ENCODE results near the gene RNF114.
A peak's percentile ranks its signal among the peaks of the same experiment; 100 is the strongest.
"Not testable (repeated sequence)": the region's sequence is repeated elsewhere in the genome, so short reads cannot be mapped to it uniquely, and the experiment has no call there.

The RNF114 gene

GRCh38 chr20:49965781-49966305, 29.6 kb downstream of the RNF114 start:
- no peak for DNase-seq

- DNase-seq: no peak
Observed at GRCh38 chr20:49966861-49967260, 30.7 kb downstream of the RNF114 start.

DNA sequence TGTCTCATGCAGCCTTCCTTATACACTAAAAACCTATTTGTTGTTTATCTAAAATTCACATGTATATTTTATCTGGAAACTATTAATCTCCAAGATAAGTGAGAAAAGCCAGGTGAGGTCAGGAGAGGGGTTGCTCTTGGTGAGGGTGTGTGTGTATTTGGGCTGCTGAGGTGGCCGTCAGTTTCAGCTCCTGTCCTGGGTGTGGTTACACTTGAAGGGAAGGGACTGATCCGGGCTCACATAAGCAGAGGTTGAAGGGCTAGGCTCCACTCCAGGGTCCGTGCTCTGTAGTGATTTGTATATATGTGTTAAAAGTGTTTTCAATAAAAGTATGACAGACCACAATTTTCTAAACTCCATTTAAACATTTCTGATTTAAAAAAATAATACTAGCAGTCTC, 33.0 kb downstream of the RNF114 start:
- no peak for DNase-seq

- no peak for DNase-seq
Observed at GRCh38 chr20:49969946-49970345, 33.7 kb downstream of the RNF114 start.

DNA sequence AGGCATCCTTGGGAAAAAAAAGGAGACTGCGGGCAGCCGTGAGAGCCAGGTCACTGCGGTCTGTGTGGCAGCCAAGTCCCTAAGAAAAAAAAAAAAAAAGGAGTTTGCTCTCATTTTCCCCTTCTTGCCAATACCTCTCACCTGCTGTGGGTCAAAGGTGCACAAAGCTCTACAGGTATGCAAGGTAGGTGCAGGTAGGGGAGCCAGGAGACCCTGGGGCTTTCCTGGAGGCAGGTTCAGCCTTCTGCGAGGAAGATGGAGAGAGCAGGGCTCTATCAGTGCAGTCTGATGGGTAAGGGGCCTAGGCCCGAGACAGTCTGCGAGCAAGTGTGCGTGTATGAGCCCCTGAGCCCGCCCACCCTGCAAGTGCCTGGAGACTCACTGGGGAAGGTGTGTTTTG, 34.3 kb downstream of the RNF114 start:
- DNase-seq: no peak

- DNase-seq: no peak
Observed at GRCh38 chr20:49973981-49974380, 37.8 kb downstream of the RNF114 start.

DNA sequence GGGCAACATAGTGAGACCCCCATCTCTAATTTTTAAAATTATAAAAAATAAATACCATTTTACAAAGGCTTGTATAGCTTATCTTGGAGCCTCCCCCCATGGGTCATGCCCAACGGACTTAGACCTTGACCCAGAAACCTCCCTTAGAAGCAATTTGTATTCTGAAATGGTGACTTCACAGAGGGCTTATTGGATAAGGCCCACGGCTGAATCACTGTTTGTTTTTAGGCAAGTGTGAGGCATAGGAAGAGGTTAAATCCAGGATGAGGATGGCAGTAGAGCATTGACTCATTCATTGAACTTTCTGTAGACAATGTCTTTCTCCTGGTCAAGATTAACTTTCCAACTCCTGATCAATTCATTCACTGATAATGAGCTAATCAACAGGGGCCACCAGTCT, 40.3 kb downstream of the RNF114 start:
- no peak for DNase-seq

DNA sequence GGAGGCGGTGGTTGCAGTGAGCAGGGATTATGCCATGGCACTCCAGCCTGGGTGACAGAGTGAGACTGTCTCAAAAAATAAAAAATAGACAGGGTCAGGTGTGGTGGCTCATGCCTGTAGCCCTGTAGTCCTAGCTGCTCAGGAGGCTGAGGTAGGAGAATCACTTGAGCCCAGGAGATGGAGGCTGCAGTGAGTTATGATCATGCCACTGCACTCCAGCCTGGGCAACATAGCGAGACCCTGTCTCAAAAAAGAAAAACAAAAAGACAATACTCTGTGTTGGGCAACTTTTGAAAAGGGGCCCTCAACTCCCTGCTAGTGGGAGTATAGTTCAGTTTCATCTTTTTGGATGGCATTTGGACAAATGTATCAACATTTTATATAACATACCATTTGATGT, 41.5 kb downstream of the RNF114 start:
- DNase-seq: not testable (repeated sequence)

DNA sequence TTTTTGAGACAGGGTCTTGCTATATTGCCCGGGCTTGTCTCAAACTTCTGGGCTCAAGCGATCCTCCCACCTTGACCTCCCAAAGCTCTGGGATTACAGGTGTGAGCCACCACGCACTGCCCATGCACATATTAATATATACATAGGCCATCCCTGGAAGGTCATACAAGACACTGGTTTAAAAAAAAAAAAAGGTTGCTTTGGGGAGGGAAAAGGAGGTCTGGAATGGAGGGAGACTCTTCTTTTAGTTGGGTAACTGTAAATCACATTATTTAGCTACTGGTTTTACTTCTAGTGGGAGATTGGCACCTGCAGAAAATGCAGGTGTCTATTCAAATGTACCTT, 42.5 kb downstream of the RNF114 start:
- DNase-seq: no peak

DNA sequence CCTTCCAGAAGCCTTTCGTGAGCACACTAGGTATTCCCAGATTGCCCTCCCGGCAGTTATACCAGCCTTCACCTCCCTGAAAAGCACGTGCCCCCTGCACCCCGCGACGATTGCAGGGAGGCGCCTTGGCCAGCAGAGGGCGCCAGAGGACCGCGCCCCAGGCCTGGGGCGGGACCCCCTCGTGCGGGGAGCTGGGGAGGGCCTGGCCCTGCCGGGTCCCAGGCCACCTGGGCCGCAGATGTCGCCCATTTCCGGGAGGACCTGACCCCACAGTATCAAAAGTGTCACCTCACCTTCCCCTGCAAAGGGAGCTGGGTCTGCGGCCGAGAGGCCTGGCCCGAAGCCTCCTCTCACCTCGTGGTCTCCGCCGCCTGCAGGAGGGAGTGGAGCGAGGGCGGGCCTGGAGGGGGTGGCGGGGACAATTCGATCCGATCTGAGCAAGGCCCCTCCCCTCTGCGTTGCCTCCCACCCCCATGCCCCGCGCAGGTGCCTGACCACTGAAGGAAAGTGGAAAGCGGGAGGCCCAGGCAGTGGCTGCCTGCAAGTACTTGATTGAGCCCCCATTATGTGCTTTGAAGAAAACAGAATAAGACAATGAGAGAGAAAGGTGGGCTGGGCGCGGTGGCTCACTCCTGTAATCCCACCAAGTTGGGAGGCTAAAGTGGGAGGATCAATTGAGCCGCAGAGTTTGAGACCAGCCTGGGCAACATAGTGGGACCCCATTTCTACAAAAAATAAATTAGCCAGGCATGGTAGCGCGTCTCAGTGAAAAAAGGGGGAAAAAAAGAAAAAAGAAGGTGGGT, 43.0 kb downstream of the RNF114 start:
- peak; percentile 53 for DNase-seq

GRCh38 chr20:49980140-49981008, 44.2 kb downstream of the RNF114 start:
- no peak for DNase-seq

- no peak for DNase-seq
Observed at GRCh38 chr20:49981218-49982071, 45.2 kb downstream of the RNF114 start.

DNA sequence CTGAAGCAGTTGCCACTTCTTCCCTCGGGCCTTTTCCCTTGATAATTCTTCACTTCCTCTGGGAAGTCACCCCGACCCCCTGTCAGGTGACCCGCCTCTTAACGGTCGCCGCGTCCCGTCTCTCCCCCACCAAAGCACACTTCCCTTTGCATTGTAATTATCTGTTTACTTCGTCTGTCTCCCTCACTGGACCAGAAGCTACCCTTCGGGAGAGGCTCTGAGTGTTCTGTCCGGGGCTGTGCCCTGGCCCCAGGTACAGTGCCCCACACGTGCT, 45.8 kb downstream of the RNF114 start:
- DNase-seq: no peak

GRCh38 chr20:49982346-49983122, 46.3 kb downstream of the RNF114 start, which contains the start of gene SNAI1:
TSS of gene SNAI1 (plus strand) at chr20:49982980. CDS start at chr20:49983060, 80 bp downstream.
- peak; percentile 73 for DNase-seq

GRCh38 chr20:49983123-49983847, 47.1 kb downstream of the RNF114 start:
- DNase-seq: no peak

DNA sequence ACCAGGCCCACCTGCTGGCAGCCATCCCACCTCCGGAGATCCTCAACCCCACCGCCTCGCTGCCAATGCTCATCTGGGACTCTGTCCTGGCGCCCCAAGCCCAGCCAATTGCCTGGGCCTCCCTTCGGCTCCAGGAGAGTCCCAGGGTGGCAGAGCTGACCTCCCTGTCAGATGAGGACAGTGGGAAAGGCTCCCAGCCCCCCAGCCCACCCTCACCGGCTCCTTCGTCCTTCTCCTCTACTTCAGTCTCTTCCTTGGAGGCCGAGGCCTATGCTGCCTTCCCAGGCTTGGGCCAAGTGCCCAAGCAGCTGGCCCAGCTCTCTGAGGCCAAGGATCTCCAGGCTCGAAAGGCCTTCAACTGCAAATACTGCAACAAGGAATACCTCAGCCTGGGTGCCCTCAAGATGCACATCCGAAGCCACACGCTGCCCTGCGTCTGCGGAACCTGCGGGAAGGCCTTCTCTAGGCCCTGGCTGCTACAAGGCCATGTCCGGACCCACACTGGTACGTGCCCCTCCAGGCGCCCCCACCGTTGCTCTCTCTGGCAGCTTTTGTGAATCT, 47.7 kb downstream of the RNF114 start:
- DNase-seq: no peak

DNA sequence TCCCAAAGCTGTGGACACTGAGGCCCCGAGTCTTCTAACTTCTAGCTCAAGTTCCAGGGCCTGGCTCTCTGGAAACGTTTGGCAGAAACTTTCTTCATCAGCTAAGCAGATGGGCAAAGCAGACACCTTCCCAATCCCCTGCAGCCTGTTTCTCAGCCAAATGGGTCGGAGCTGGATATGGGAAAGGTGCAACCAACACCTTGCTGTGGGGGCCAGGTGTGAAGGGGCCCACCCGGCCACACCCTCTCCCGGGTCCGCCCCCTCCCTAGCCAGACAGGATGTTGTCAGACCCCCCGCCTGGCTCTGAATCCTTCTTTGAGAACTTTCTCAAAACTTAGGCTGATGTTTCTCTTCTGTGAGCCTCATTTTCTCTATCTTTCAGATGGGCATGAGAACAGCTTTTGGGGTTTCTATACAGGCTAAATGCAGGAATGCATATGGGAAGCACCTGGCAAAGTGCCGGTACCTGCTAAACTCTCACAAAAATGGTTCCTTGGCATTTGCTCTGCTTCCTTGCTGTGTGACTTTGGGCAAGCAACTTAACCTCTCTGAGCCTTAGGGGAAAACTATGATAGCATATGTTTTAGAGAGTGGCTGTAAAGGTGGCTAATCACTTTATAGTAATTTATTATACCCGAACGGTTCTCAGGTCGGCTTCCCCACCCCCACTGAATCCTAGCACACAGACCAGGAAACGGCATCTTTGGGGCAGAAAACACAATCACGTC, 48.4 kb downstream of the RNF114 start:
- no peak for DNase-seq

GRCh38 chr20:49985157-49985556, 49.0 kb downstream of the RNF114 start:
- DNase-seq: no peak

GRCh38 chr20:49985617-49986016, 49.4 kb downstream of the RNF114 start:
- DNase-seq: no peak

DNA sequence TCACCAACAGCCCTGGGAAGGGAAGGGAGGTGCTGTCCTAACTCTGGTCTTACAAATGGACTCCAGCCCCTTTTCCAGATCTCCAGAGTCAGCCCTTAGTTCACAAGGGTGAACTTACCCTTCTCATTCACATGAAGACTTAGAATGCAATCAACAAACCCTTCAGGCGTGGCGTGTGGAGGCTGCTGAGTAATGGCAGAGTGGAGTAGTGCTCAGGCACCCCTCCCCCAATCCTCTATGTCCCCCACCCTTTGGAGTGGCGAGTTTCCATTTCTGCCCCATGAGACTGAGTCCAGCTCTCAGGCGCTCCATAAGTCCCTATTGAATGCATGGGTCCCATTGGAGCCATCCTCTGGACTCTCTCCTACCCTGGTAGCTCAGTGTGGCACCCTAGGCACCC, 49.9 kb downstream of the RNF114 start:
- no peak for DNase-seq

Data from NCI-H510A (cell line).